K562 (cell line): ENCODE measurements around the gene MAPT. TPM values are rescaled to one million over a fixed set of nuclear protein-coding genes. Genes with fewer than 3 reads are reported as not detected.
A peak's percentile ranks its signal among the peaks of the same experiment; 100 is the strongest.

Source experiments
- ATAC-seq: fragments of 200-7000 bp; cut with Tn5 transposase; 3 replicates; pipeline ENCODE4 v1.9.1; 2020; ENCODE audit warnings: moderate library complexity
- BruUV-seq: library from RNA; stranded (reverse); fragments of 400-500 nt; replicated peaks from 2 replicates; lab custom pipeline; 2021; lab: Mats Ljungman, UMichigan
- CTCF ChIA-PET: fragments of 300-600 bp; formaldehyde crosslinking; extraction: SDS; loops from one replicate; lab custom pipeline; 2021; ENCODE audit warnings: low intra/inter-chr PET ratio; lab: Yijun Ruan, JAX
- POLR2A ChIA-PET: fragments of 300-600, 350-650 bp; sonication (Branson Sonifier 250); formaldehyde crosslinking; extraction: SDS; loops from one replicate; lab custom pipeline; 2021; ENCODE audit warnings: antibody characterized with exemption, inconsistent platforms; lab: Yijun Ruan, JAX
- DNase-seq, 4 experiments: peaks; one replicate each; pipeline versions ENCODE4 v3.0.0 to v3.0.0-alpha.2; 2011 to 2018; ENCODE audit warnings: low spot score in 3 of 4, mixed read lengths in 3 of 4; ENCODE audit errors: extremely low read depth in 1 of 4
- FAIRE-seq: peaks from 2 replicates; lab custom pipeline; 2011; peaks lifted over from hg19 to GRCh38; lab: Jason Lieb, UNC
- H2AFZ ChIP-seq: 2 replicates; pipeline ENCODE4 v1.6.0; 2011; ENCODE audit warnings: low read depth, low read length, control low read depth, inconsistent platforms
- H3K27ac ChIP-seq: fragments of 200-600 bp; 3 replicates; pipeline ENCODE4 v1.8.0; 2011; ENCODE audit warnings: low read depth, mild to moderate bottlenecking, control low read depth, inconsistent platforms, low read length, moderate library complexity, mixed read lengths; ENCODE audit errors: extremely low read depth
- H3K27me3 ChIP-seq, 2 experiments: fragments of 300-600 bp in 1 of 2; 2 replicates in 1 of 2; 3 replicates in 1 of 2; pipeline versions ENCODE4 v1.6.0 to v1.8.0; 2011; ENCODE audit warnings: inconsistent platforms in 2 of 2, low read length in 2 of 2, mild to moderate bottlenecking in 1 of 2, mixed read lengths in 1 of 2, moderate library complexity in 1 of 2; ENCODE audit not compliant: control insufficient read depth in 2 of 2, insufficient read depth in 2 of 2
- H3K36me3 ChIP-seq: fragments of 300-600 bp; 3 replicates; pipeline ENCODE4 v1.8.0; 2011; ENCODE audit warnings: mild to moderate bottlenecking, low read length, inconsistent platforms; ENCODE audit not compliant: control insufficient read depth, insufficient read depth
- H3K4me1 ChIP-seq, 2 experiments: fragments of 200-600 bp in 1 of 2; replicated peaks in 1 of 2; 2 replicates in 1 of 2; 3 replicates in 1 of 2; pipeline versions ENCODE4 v1.5.1 to v1.8.0; 2011; ENCODE audit warnings: inconsistent platforms in 2 of 2, low read length in 2 of 2, mild to moderate bottlenecking in 1 of 2, mixed read lengths in 1 of 2, moderate library complexity in 1 of 2; ENCODE audit not compliant: control insufficient read depth in 2 of 2, insufficient read depth in 2 of 2
- H3K4me2 ChIP-seq: 2 replicates; pipeline ENCODE4 v1.6.1; 2011; ENCODE audit warnings: low read length, control low read depth, inconsistent platforms, mixed read lengths; ENCODE audit not compliant: insufficient read depth
- H3K4me3 ChIP-seq: fragments of 200-600 bp; sonication (generic), shearing (Covaris generic); 2 replicates; pipeline ENCODE4 v1.5.1; 2016; ENCODE audit warnings: control low read depth, inconsistent platforms
- H3K79me2 ChIP-seq: fragments of 200-600 bp; 3 replicates; pipeline ENCODE4 v1.8.0; 2011; ENCODE audit warnings: low read length, inconsistent platforms; ENCODE audit not compliant: control insufficient read depth, insufficient read depth
- H3K9ac ChIP-seq, 2 experiments: 2 replicates each; pipeline versions ENCODE4 v1.6.0 to v1.6.1; 2011; ENCODE audit warnings: low read depth in 2 of 2, low read length in 2 of 2, control low read depth in 1 of 2, inconsistent platforms in 1 of 2, mild to moderate bottlenecking in 1 of 2, mixed read lengths in 1 of 2; ENCODE audit not compliant: insufficient read depth in 1 of 2
- H3K9me1 ChIP-seq: one replicate; pipeline ENCODE4 v1.6.0; 2011; ENCODE audit warnings: inconsistent platforms, mild to moderate bottlenecking, low read length, moderate library complexity; ENCODE audit not compliant: control insufficient read depth, insufficient read depth
- H3K9me3 ChIP-seq: replicated peaks from 2 replicates; pipeline ENCODE4 v1.5.1; 2011; ENCODE audit warnings: low read depth, low read length, inconsistent platforms; ENCODE audit not compliant: control insufficient read depth, insufficient read depth
- H4K20me1 ChIP-seq: replicated peaks from 2 replicates; pipeline ENCODE4 v1.6.1; 2011; ENCODE audit warnings: low read length, inconsistent platforms, mixed read lengths; ENCODE audit not compliant: control insufficient read depth, insufficient read depth
- ARID3A ChIP-seq: IDR thresholded peaks from 2 replicates; pipeline ENCODE4 v1.6.1; 2012; ENCODE audit warnings: low read depth, low read length, improper control_type of control experiment, borderline replicate concordance
- BCOR ChIP-seq: fragments of 450-650 bp; IDR thresholded peaks from 2 replicates; pipeline ENCODE4 v1.6.1; 2016
- BRD9 ChIP-seq: fragments of 450-650 bp; IDR thresholded peaks from 2 replicates; pipeline ENCODE4 v1.6.1; 2018; ENCODE audit warnings: low read depth; ENCODE audit not compliant: partially characterized antibody
- CBX1 ChIP-seq: sonication (generic); IDR thresholded peaks from 2 replicates; pipeline ENCODE4 v1.6.1; 2016; ENCODE audit warnings: antibody characterized with exemption, low read depth, mild to moderate bottlenecking
- CCAR2 ChIP-seq: fragments of 200-400 bp; formaldehyde crosslinking; IDR thresholded peaks from 2 replicates; pipeline ENCODE4 v1.6.1; 2017; ENCODE audit warnings: mild to moderate bottlenecking, low read depth, low read length
- HDAC8 ChIP-seq: fragments of 450-650 bp; IDR thresholded peaks from 2 replicates; pipeline ENCODE4 v1.6.1; 2016; ENCODE audit warnings: mild to moderate bottlenecking, missing genetic modification characterization, moderate library complexity, missing compliant biosample characterization
- MTA2 ChIP-seq: fragments of 450-650 bp; IDR thresholded peaks from 2 replicates; pipeline ENCODE4 v1.6.1; 2016; ENCODE audit warnings: low read depth
- NEUROD1 ChIP-seq: fragments of 150-350 bp; IDR thresholded peaks from 2 replicates; pipeline ENCODE4 v1.6.1; 2014; ENCODE audit warnings: borderline replicate concordance, low read length, low read depth; ENCODE audit not compliant: partially characterized antibody
- NFIC ChIP-seq: fragments of 450-650 bp; IDR thresholded peaks from 2 replicates; pipeline ENCODE4 v1.6.1; 2017; ENCODE audit warnings: mild to moderate bottlenecking, inconsistent platforms
- RBBP5 ChIP-seq: fragments of 200-600 bp; sonication (generic); IDR thresholded peaks from 2 replicates; pipeline ENCODE4 v1.6.1; 2012; ENCODE audit warnings: borderline replicate concordance, mild to moderate bottlenecking, low read length, control low read depth, inconsistent platforms; ENCODE audit not compliant: insufficient read depth, poor library complexity, severe bottlenecking
- RBM14 ChIP-seq: fragments of 200-400 bp; formaldehyde crosslinking; IDR thresholded peaks from 2 replicates; pipeline ENCODE4 v1.6.1; 2018; ENCODE audit warnings: low read depth, mild to moderate bottlenecking, low read length, moderate library complexity, borderline replicate concordance; ENCODE audit not compliant: insufficient read depth
- RBM15 ChIP-seq: fragments of 200-400 bp; formaldehyde crosslinking; IDR thresholded peaks from 2 replicates; pipeline ENCODE4 v1.6.1; 2018; ENCODE audit warnings: mild to moderate bottlenecking, low read length, moderate library complexity; ENCODE audit not compliant: insufficient read depth
- YBX1 ChIP-seq: fragments of 450-650 bp; IDR thresholded peaks from 2 replicates; pipeline ENCODE4 v1.7.1; 2016; ENCODE audit warnings: mild to moderate bottlenecking
- ZBTB34 ChIP-seq: fragments of 250-450 bp; sonication (Bioruptor Pico); IDR thresholded peaks from 2 replicates; pipeline ENCODE4 v1.8.0; 2021; ENCODE audit warnings: mild to moderate bottlenecking, moderate library complexity
- ZFP36 ChIP-seq: fragments of 150-350 bp; IDR thresholded peaks from 2 replicates; pipeline ENCODE4 v1.6.1; 2018; ENCODE audit warnings: low read length, low read depth; ENCODE audit not compliant: partially characterized antibody
- ZNF124 ChIP-seq: sonication (generic); formaldehyde crosslinking; IDR thresholded peaks from 2 replicates; pipeline ENCODE4 v1.8.1; 2022; ENCODE audit warnings: missing genetic modification reagents
- ZNF586 ChIP-seq: fragments of 450-650 bp; formaldehyde crosslinking; conservative IDR thresholded peaks from 2 replicates; pipeline ENCODE4 v1.4.0; 2020; ENCODE audit warnings: mild to moderate bottlenecking, moderate library complexity
- WGBS: fragments of 100-300 bp; shearing (Covaris generic); methylation state at CpG from one replicate; pipeline ENCODE4 v1.1.6; 2016; ENCODE audit warnings: low coverage, mixed read lengths; ENCODE audit not compliant: insufficient coverage; ENCODE audit errors: missing lambda C conversion rate; 5-methylcytosine and 5-hydroxymethylcytosine counted together
- in situ Hi-C: fragments of 300-500 bp; cut with MboI; formaldehyde crosslinking; loops from 4 replicates; pipeline ENCODE4 v1.15.0; 2018; ENCODE audit warnings: inconsistent platforms, mixed read lengths
- intact Hi-C: fragments of 100-400 bp; cut with micrococcal nuclease; formaldehyde crosslinking; loops from 2 replicates; pipeline ENCODE4 v1.14.2; 2022
- polyA plus RNA-seq, 8 experiments: library from polyadenylated mRNA; depleted of rRNA in 4 of 8; stranded (reverse) in 5 of 8; unstranded in 3 of 8; fragments of >200 nt; fragmentation: Nextera tagmentation in 2 of 8; fragmentation: Illumina TruSeq in 1 of 8; extraction: Ambion mirVana in 2 of 8; extraction: Trizol in 1 of 8; gene quantifications; 2 replicates each; pipeline versions ENCODE4 v1.2.1 to v1.2.3, GENCODE V29; 2011 to 2014; ENCODE audit warnings: inconsistent platforms in 1 of 8, missing spikeins in 1 of 8
- total RNA-seq, 7 experiments: library from RNA; depleted of rRNA in 6 of 7; stranded (reverse); fragments of >200 nt in 6 of 7; fragmentation: Illumina TruSeq in 2 of 7; extraction: Trizol in 2 of 7; gene quantifications; 2 replicates each; pipeline versions ENCODE4 v1.2.1 to v1.2.3, GENCODE V29; 2011 to 2021; ENCODE audit warnings: low replicate concordance in 1 of 7
- TF ChIP-seq, protein P1 (sequence below): sonication (generic); formaldehyde crosslinking; IDR thresholded peaks from 2 replicates; pipeline ENCODE4 v1.9.0; 2022; ENCODE audit warnings: mild to moderate bottlenecking, missing genetic modification reagents

Gene MAPT
- total and polyA plus RNA-seq, 9 of the 15 experiments (the other 6 are each of a cell fraction or from before 2014, with no cell fraction given), result 0.04 to 1.1 (median 0.36) TPM

- in situ Hi-C loops (loop anchor here (25.0 kb wide), 1 partner anchor 853 kb away; no protein-coding TSS in a partner anchor), intact Hi-C loops (no loop called here)
- H3K27ac ChIP-seq, result no peak overlapping the region
- no peak for DNase-seq
- H3K9ac ChIP-seq, result peak overlapping the region in 1 of 2 experiments; percentile 75; a peak in 2 of 4 replicates
- no peak overlapping the region for H3K4me3 ChIP-seq
- H3K9me1 ChIP-seq, result no peaks in the 10 kb centered on the region
- BruUV-seq, result no TSS peak
- CTCF ChIA-PET, result no interaction called here
- no peaks in the 10 kb centered on the region for H3K36me3 ChIP-seq
- H3K79me2 ChIP-seq, result no peaks in the 10 kb centered on the region
- ATAC-seq, result peak; percentile 41; the same call in 2 of the 3 replicates
- POLR2A ChIA-PET, result no interaction called here
- no peak overlapping the region for H3K4me2 ChIP-seq
- no peak for FAIRE-seq
- no peak overlapping the region for H2AFZ ChIP-seq
- TF ChIP-seq ZNF124 (no peak), RBM14 (no peak), BCOR (0 out of 2 replicates have a peak, but pooled peaks have one; percentile 39), ZFP36 (peak; percentile 47), MTA2 (no peak), ARID3A (no peak), CCAR2 (no peak), ZNF586 (CRISPR knock-in tag) (no peak), NEUROD1 (no peak), RBBP5 (no peak), NFIC (0 out of 2 replicates have a peak, but pooled peaks have one; percentile 14), ZBTB34 (CRISPR knock-in tag) (no peak), YBX1 (no peak), RBM15 (no peak), BRD9 (peak; percentile 98), HDAC8 (no peak), CBX1 (no peak)
- TF ChIP-seq, protein P1, sequence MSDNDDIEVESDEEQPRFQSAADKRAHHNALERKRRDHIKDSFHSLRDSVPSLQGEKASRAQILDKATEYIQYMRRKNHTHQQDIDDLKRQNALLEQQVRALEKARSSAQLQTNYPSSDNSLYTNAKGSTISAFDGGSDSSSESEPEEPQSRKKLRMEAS, result no peak
- WGBS, result 40% methylated on average over 5 of the region's 5 CpGs
- no peaks in the 10 kb centered on the region for H3K9me3 ChIP-seq
- H3K27me3 ChIP-seq, result no peaks in the 10 kb centered on the region
- H4K20me1 ChIP-seq, result no peaks in the 10 kb centered on the region
- H3K4me1 ChIP-seq, result peaks cover 5 to 19% of the 10 kb centered on the region in 2 experiments; a peak in 4 of 5 replicates
These were observed 90.0 kb downstream of the MAPT start for GRCh38 chr17:45984368-45984767.
